GM21723 (cell line): ENCODE results near the gene ARL2.
"Not testable (repeated sequence)": the region's sequence is repeated elsewhere in the genome, so short reads cannot be mapped to it uniquely, and the experiment has no call there.

Source experiments
- ATAC-seq: cut with Tn5 transposase; IDR thresholded peaks from one replicate; pipeline ENCODE4 v1.9.1; 2021; ENCODE audit warnings: mild to moderate bottlenecking, moderate library complexity; ENCODE audit not compliant: unreplicated experiment

The ARL2 gene

GRCh38 chr11:65003968-65004367 lies 10.0 kb upstream of the ARL2 start:
- not testable (repeated sequence) for ATAC-seq

GRCh38 chr11:65008016-65008415 lies 5.9 kb upstream of the ARL2 start:
- ATAC-seq: no peak

GRCh38 chr11:65008873-65009272 lies 5.1 kb upstream of the ARL2 start:
- no peak for ATAC-seq

- ATAC-seq: peak; percentile 76
These were observed 651 bp upstream of the ARL2 start for GRCh38 chr11:65013130-65013887.

GRCh38 chr11:65014726-65015227 lies 817 bp downstream of the ARL2 start:
- ATAC-seq: no peak

GRCh38 chr11:65016705-65017104 lies 2.7 kb downstream of the ARL2 start:
- no peak for ATAC-seq

- no peak for ATAC-seq
These were observed 4.0 kb downstream of the ARL2 start for GRCh38 chr11:65017937-65018336.

- ATAC-seq: no peak
These were observed 5.9 kb downstream of the ARL2 start for GRCh38 chr11:65019824-65020223.

- no peak for ATAC-seq
These were observed 7.0 kb downstream of the ARL2 start for GRCh38 chr11:65021003-65021402.

- no peak for ATAC-seq
These were observed 7.5 kb downstream of the ARL2 start for GRCh38 chr11:65021509-65021908.

GRCh38 chr11:65023502-65023901 lies 9.5 kb downstream of the ARL2 start:
- ATAC-seq: not testable (repeated sequence)

GRCh38 chr11:65026810-65027209 lies 12.8 kb downstream of the ARL2 start:
- ATAC-seq: no peak

- peak; percentile 86 for ATAC-seq
These were observed 13.5 kb downstream of the ARL2 start, which contains the start of gene SNX15 for GRCh38 chr11:65027213-65028067. Gene SNX15, plus strand, starts transcription at chr11:65027439. Its CDS starts 99 bp downstream, at chr11:65027538.

GRCh38 chr11:65032216-65032615 lies 18.3 kb downstream of the ARL2 start:
- ATAC-seq: no peak

GRCh38 chr11:65034423-65034822 lies 20.5 kb downstream of the ARL2 start:
- ATAC-seq: no peak

GRCh38 chr11:65035579-65035978 lies 21.6 kb downstream of the ARL2 start:
- ATAC-seq: no peak

GRCh38 chr11:65036931-65037330 lies 23.0 kb downstream of the ARL2 start:
- no peak for ATAC-seq

- ATAC-seq: no peak
These were observed 26.5 kb downstream of the ARL2 start for GRCh38 chr11:65040520-65040846.

- peak; percentile 82 for ATAC-seq
These were observed 27.1 kb downstream of the ARL2 start, which contains the start of gene SAC3D1 for GRCh38 chr11:65040847-65041622. Gene SAC3D1, plus strand, starts transcription at chr11:65041210. Its CDS starts 83 bp downstream, at chr11:65041293.

GRCh38 chr11:65042891-65043290 lies 28.9 kb downstream of the ARL2 start:
- ATAC-seq: no peak
